MM.1S (cell line): ENCODE data around the gene CACNB4.
"Not testable (repeated sequence)": the region's sequence is repeated elsewhere in the genome, so short reads cannot be mapped to it uniquely, and the experiment has no call there.

Experiments
- DNase-seq: peaks from one replicate; pipeline ENCODE4 v3.0.0-alpha.2; 2015
- H2AFZ ChIP-seq: fragments of 300-600 bp; sonication (generic); 2 replicates; pipeline ENCODE4 v1.6.0; 2016; ENCODE audit warnings: antibody characterized with exemption, low read length
- H3F3A ChIP-seq: fragments of 300-600 bp; sonication (generic); 2 replicates; pipeline ENCODE4 v1.6.1; 2016; ENCODE audit warnings: mild to moderate bottlenecking, antibody characterized with exemption, low read length, moderate library complexity, mixed read lengths; ENCODE audit not compliant: insufficient read depth
- H3K27ac ChIP-seq: fragments of 300-600 bp; sonication (generic); 2 replicates; pipeline ENCODE4 v1.5.1; 2016; ENCODE audit warnings: mild to moderate bottlenecking, low read length
- H3K27me3 ChIP-seq: fragments of 300-600 bp; sonication (generic); replicated peaks from 2 replicates; pipeline ENCODE4 v1.6.0; 2016; ENCODE audit warnings: low read length; ENCODE audit not compliant: insufficient read depth
- H3K36me3 ChIP-seq: fragments of 300-600 bp; sonication (generic); replicated peaks from 2 replicates; pipeline ENCODE4 v1.6.1; 2016; ENCODE audit warnings: mild to moderate bottlenecking, low read length, mixed read lengths; ENCODE audit not compliant: insufficient read depth
- H3K4me1 ChIP-seq: fragments of 300-600 bp; sonication (generic); 2 replicates; pipeline ENCODE4 v1.6.1; 2016; ENCODE audit warnings: low read length, mixed read lengths
- H3K4me2 ChIP-seq: fragments of 300-600 bp; sonication (generic); 2 replicates; pipeline ENCODE4 v1.6.0; 2016; ENCODE audit warnings: low read depth, low read length
- H3K4me3 ChIP-seq: fragments of 300-600 bp; sonication (generic); 2 replicates; pipeline ENCODE4 v1.5.1; 2016; ENCODE audit warnings: low read length, mixed read lengths
- H3K79me2 ChIP-seq: fragments of 300-600 bp; sonication (generic); 2 replicates; pipeline ENCODE4 v1.6.1; 2016; ENCODE audit warnings: mixed run types, low read length, mixed read lengths
- H3K9ac ChIP-seq: fragments of 300-600 bp; sonication (generic); 2 replicates; pipeline ENCODE4 v1.6.1; 2016; ENCODE audit warnings: low read length, mixed read lengths
- H3K9me2 ChIP-seq: fragments of 300-600 bp; sonication (generic); replicated peaks from 2 replicates; pipeline ENCODE4 v1.6.1; 2016; ENCODE audit warnings: mild to moderate bottlenecking, low read length, mixed read lengths; ENCODE audit not compliant: insufficient read depth
- H3K9me3 ChIP-seq: fragments of 300-600 bp; sonication (generic); replicated peaks from 2 replicates; pipeline ENCODE4 v1.6.1; 2016; ENCODE audit warnings: mild to moderate bottlenecking, low read length, mixed read lengths; ENCODE audit not compliant: insufficient read depth
- H4K20me1 ChIP-seq: fragments of 300-600 bp; sonication (generic); 2 replicates; pipeline ENCODE4 v1.6.1; 2016; ENCODE audit warnings: mild to moderate bottlenecking, low read length, moderate library complexity, mixed read lengths; ENCODE audit not compliant: insufficient read depth
- CTCF ChIP-seq: fragments of 300-600 bp; sonication (generic); IDR thresholded peaks from 2 replicates; pipeline ENCODE4 v1.5.1; 2016; ENCODE audit warnings: antibody characterized with exemption, low read length, mixed read lengths
- EZH2 ChIP-seq: fragments of 300-600 bp; sonication (generic); optimal IDR thresholded peaks from 2 replicates; pipeline ENCODE3; 2017; ENCODE audit warnings: low read depth, mild to moderate bottlenecking, antibody characterized with exemption, low read length, mixed read lengths
- EZH2phosphoT487 ChIP-seq: fragments of 300-600 bp; sonication (generic); IDR thresholded peaks from 2 replicates; pipeline ENCODE4 v1.6.1; 2018; ENCODE audit warnings: antibody characterized with exemption, low read length

The CACNB4 gene

DNA sequence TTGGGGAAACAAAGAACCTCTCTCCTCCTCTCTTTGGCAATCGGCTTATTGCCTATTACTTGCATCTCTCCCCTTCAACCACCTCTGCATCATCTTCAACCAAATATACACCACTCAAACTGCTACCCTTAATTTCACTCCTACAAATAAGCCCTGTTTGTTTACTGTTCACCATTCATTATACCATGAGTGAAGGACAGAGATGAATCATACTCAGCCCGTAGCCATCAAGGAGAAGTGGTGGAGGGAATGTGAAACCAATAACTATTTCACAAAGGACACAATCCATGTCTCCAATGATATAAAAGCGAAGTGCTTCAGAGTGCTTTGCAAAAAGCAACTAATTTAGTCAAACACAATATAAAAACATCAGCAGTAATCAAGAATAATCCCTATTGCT, 76.8 kb downstream of the CACNB4 start:
- H3K9ac ChIP-seq = no peak overlapping the region
- no peaks in the 10 kb centered on the region for H3K4me1 ChIP-seq
- no peak overlapping the region for H2AFZ ChIP-seq
- H3F3A ChIP-seq = no peaks in the 10 kb centered on the region
- DNase-seq = no peak
- no peaks in the 10 kb centered on the region for H4K20me1 ChIP-seq
- no peaks in the 10 kb centered on the region for H3K27me3 ChIP-seq
- H3K27ac ChIP-seq = no peak overlapping the region
- H3K4me2 ChIP-seq = no peak overlapping the region
- no peaks in the 10 kb centered on the region for H3K9me3 ChIP-seq
- no peaks in the 10 kb centered on the region for H3K79me2 ChIP-seq
- no peaks in the 10 kb centered on the region for H3K9me2 ChIP-seq
- no peak for TF ChIP-seq EZH2phosphoT487
- TF ChIP-seq EZH2 = no peak
- TF ChIP-seq CTCF = no peak
- H3K36me3 ChIP-seq = no peaks in the 10 kb centered on the region
- H3K4me3 ChIP-seq = no peak overlapping the region

DNA sequence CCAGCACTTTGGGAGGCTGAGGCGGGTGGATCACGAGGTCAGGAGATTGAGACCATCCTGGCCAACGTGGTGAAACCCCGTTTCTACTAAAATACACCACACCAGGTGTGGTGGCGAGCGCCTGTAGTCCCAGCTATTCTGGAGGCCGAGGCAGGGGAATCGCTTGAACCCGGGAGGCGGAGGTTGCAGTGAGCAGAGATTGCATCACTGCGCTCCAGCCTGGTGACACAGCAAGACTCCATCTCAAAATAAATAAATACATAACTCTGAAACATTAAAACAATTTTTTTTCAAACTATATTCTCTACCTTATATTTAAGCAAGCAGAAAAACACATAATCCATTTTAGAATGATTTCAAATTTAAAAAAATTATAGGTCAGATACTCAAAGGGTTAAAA, 77.8 kb downstream of the CACNB4 start:
- not testable (repeated sequence) for DNase-seq, H3K4me1 ChIP-seq, H3K79me2 ChIP-seq

DNA sequence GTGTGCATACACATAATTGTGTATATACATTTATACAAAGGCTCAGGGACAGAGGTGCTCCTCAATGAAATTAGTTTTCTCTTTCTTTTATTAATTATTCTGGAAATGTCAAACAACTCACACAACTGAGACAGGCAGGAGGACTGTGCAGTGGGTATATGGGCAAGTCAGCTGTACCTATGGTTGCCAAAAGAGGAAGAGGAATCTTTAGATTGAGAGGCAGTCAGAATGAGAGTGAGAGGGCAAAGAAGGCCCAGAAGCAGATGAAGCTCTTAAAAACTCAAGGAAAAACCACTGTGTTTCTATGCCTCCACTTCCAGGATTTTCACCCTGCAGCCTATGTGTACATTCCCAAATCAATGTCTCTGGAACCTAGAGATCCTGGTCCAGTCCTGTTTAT, 79.1 kb downstream of the CACNB4 start:
- H3K9me3 ChIP-seq = no peaks in the 10 kb centered on the region
- H3K36me3 ChIP-seq = no peaks in the 10 kb centered on the region
- no peaks in the 10 kb centered on the region for H3K27me3 ChIP-seq
- no peak overlapping the region for H3K4me3 ChIP-seq
- no peak overlapping the region for H3K27ac ChIP-seq
- H3K9ac ChIP-seq = no peak overlapping the region
- H3K4me2 ChIP-seq = no peak overlapping the region
- TF ChIP-seq EZH2 = no peak
- no peak for TF ChIP-seq EZH2phosphoT487
- no peak for TF ChIP-seq CTCF
- no peak for DNase-seq
- H4K20me1 ChIP-seq = no peaks in the 10 kb centered on the region
- no peaks in the 10 kb centered on the region for H3K4me1 ChIP-seq
- H3K79me2 ChIP-seq = no peaks in the 10 kb centered on the region
- no peak overlapping the region for H2AFZ ChIP-seq
- H3K9me2 ChIP-seq = no peaks in the 10 kb centered on the region
- no peaks in the 10 kb centered on the region for H3F3A ChIP-seq

More for the DNA sequence above, 77.8 kb downstream of the CACNB4 start:
- not testable (repeated sequence) for H3K9me3 ChIP-seq, H3K36me3 ChIP-seq, H3K4me2 ChIP-seq, H3F3A ChIP-seq, H3K9me2 ChIP-seq, H3K27ac ChIP-seq, H3K9ac ChIP-seq, H3K27me3 ChIP-seq, H2AFZ ChIP-seq, H3K4me3 ChIP-seq, H4K20me1 ChIP-seq

GRCh38 chr2:152016181-152017120, 82.4 kb downstream of the CACNB4 start:
- Histone ChIP-seq H3K36me3 (no peaks in the 10 kb centered on the region), H3F3A (no peaks in the 10 kb centered on the region), H3K9ac (no peak overlapping the region), H3K4me2 (no peak overlapping the region), H3K79me2 (no peaks in the 10 kb centered on the region), H3K4me1 (no peaks in the 10 kb centered on the region), H3K9me2 (no peaks in the 10 kb centered on the region), H2AFZ (no peak overlapping the region), H3K4me3 (no peak overlapping the region), H3K9me3 (no peaks in the 10 kb centered on the region), H4K20me1 (no peaks in the 10 kb centered on the region), H3K27me3 (no peaks in the 10 kb centered on the region), H3K27ac (no peak overlapping the region)
- DNase-seq = no peak
- TF ChIP-seq EZH2 (no peak), CTCF (no peak), EZH2phosphoT487 (no peak)
